ENCODE results near the gene FBXL17.

Gene FBXL17

DNA sequence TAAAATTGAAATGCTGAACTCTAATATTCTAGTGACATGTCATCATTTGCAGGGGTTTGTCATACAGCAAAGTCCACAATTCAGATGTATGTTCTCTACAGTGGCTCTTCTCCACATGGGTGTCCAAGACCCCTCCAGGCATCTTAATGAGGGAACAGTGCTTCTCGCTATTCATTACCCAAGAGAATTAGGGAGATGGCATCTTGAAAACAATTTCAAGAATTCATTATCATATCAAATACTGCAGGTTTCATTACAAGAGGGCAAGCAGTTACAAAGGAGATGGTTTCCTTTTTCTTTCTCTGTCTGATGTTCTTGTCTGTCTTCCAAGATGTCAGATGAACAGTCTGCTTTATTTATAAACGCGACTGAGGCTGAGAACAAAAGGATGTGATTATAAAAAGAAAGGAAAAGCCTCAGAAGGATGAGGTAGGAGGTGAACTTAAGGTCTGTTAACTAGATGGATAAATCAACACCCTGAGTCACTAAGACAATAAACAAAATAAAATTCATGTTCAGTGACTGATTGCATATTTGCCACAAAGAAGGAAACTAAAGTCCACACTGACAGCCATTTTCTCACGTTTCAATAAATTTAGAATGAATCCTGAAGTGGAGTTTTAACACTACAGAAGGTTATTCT is 384.4 kb downstream of the FBXL17 start:
- DNase-seq (ENCODE audit: low spot score) = no peak

DNA sequence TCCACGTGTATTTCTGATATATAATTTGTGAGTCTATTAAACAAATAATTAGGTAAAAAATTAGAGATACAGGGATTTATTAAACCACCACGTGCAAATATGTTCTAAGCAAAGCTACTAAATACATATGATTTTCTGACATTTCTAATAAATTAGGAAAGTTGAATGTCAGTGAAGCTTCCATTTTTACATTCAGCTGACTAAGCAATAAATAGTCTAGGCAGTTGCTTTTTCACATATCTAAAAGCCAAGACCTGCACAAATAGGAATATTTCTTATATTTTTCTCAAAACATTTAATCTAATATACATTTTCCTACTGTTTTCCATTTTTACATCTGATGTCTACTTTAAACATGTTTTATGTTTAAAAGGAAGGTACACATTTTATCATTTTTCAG is 388.6 kb downstream of the FBXL17 start:
- DNase-seq (ENCODE audit: low spot score) = no peak

DNA sequence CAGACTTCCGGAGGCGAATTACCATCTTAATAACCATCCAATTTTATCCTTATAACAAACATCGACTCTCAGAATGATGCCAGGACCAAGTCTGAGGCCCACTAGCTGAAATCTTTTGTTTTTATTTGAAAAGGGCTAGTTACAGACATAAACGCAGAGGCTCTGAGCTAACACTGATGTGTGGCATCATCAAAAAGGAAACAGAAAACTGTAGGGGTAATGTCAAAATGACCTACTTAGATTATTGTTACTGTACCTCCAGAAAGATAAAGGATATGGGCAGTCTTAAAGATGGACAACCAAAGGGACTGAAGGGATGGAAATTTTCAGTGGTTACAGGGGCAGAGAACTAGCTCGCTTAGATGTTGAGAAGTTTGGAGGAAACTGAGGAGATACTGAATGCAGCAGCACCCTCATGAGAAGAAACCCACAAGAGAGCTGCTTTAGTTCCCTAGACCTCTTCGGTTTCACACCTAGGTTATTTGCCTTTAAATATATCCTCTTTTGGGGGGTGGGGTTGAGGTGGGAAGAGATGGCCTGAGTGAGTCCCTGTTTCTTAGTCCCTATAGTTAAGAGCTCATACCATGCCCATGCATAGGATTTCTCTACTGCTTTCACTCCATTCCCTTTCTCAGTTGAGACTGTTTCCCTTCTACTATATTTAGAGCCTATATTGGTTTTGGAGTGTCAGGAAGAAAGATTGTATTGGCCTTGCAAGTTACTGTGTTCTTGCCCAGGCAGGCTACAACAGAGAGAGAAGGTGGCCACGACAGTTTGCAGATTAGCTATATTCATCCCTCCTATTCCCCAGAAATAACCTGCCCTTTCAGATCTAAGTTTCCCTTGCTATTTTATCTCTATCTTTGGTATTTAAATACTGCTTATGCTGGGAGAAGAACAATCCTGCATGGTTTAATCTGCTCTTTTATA is 390.8 kb downstream of the FBXL17 start:
- DNase-seq (ENCODE audit: low spot score) = no peak

DNA sequence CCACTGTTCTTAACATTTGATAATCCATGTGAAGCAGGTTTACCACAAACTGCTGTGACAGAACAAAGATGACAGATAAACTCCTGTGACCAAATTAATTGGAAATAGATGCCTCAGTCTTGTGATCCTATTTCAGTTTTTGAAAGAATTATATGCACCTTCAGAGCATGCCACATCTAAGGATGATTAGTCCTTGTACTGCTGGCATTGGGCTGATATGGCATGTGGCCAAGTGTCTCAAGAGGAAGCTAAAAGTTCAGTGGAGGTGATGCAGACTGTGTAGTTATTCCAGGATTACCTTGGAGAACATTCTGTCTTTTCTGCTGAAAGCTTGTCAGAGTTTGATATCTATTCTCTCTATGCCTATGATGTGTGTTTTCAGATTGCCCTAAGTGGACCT is 396.8 kb downstream of the FBXL17 start:
- DNase-seq (ENCODE audit: low spot score) = no peak

DNA sequence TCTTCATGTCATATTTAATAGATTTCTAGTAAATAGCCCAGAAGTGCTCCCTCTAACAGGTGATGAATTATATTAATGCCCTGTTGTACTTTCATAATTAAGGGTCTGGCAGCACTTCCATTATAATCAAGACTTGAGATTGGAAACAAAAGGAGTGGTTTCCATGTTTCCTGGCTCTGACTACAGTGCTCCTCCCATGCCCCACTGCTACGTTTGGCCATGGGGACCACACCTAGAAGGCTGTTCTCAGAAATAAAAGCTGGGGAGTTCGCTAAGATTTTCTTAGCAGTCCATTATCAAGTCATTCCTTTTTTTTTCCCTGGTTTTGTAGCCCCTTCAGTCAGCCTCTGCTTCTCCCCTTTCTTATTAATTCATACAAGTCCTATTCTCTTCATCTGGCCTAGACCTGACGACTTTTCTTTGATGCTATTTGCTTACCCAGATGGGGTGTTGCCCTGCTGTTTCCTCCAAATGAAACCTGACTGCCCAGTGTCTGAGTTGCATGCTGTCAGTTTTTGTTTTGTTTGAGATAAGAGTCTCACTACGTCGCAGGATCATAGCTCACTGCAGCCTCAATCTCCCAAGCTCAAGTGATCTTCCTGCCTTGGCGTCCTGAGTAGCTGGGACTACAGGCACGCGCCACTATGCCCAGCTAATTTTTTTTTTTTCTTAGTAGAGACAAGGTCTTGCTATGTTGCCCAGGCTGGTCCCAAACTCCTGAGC is 399.0 kb downstream of the FBXL17 start:
- DNase-seq (ENCODE audit: low spot score) = no peak

DNA sequence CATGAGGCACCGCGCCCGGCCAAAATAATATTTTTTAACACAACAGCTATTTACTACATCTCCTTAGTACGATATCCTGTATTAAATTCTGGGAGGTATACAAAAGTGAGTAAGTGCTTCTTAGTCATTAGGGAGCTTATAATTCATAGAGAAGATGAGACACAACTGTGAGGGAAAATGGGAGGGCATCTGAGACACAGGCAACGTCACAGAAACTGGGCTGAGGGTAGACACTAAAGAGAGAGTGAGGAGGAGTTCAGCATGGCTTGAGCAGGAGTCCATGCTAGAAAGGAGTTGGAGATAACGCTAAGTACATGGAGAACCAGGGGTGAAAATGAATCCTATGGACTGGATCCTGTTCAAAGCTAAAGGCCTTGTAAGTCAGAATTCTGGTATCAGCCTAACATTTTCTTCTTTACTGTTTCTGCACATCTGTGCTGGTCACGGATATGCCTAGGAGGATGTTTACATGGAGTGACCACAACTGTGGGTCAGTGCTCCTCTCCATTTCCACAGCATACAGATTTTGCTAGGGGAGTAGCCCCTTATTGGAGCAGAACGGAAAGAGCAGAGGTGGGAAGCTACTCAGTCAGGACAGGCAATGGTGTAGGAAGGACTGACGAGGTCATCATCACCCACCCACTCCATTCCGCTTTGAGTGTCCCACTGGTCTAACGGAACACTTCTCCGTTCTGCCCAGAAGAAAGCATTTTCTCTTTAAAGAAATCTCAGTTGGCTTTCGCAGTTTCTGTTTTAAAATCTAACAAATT is 400.8 kb downstream of the FBXL17 start:
- DNase-seq (ENCODE audit: low spot score) = no peak

DNA sequence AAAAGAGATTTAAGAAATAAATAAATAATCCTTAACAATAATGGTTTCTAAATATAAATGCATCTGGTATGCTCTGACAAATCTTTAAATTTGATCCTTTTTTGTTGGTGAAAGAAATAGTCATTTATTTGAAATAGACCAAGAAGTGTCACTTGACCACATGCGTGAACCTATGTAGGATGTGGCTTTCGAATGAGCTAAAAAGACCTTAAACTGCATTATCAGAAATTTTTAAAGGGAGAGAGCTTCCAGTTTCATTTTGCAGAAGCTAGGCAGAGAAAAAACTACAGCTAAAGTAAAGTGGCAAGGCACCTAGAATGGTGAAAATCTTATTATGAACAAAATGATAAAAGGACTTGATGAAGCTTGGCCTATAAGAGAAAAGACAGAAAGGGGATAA is 402.0 kb downstream of the FBXL17 start:
- no peak for DNase-seq (ENCODE audit: low spot score)

DNA sequence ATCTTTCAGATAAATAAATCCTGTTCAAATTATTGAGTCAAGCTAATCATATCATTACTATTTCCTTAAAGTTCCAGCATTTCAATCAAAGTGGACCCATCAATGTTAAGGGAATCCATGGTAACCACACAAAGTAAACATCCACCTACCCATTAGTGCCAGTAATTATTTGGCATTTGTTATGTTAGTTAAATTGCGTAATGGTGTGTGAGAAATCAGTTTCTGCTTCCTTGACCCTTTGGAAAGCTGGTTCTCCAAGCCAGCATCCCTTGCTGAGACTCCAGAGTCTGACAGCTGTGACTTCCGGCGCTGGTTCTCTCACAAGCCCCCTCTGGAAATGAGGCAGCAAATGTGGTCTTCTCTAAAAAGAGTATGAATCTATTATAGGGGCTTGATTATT is 402.6 kb downstream of the FBXL17 start:
- no peak for DNase-seq (ENCODE audit: low spot score)

DNA sequence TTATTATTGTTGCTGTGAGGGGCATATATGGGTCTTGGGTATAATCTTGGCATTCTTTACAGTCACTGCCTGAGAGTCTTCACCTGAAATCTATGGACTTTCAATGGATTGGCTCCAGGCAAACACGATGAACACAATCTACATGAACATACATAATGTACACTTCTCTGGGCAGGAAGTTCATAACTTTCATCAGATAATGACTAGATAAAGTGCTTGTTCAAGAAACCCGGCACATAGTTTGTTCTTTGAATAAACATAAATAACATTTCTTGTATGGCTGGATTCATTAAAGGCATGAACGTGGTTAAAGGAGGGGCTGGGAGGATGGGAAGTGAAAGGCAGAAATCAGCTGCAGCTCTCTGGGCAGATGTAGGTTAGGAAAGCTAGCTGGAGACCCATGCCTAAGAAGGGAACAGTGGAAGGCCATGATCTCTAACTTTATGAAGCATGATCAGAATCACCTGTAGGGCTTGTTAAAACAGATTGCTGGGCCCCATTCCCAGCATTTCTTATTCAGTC is 404.3 kb downstream of the FBXL17 start:
- no peak for DNase-seq (ENCODE audit: low spot score)

DNA sequence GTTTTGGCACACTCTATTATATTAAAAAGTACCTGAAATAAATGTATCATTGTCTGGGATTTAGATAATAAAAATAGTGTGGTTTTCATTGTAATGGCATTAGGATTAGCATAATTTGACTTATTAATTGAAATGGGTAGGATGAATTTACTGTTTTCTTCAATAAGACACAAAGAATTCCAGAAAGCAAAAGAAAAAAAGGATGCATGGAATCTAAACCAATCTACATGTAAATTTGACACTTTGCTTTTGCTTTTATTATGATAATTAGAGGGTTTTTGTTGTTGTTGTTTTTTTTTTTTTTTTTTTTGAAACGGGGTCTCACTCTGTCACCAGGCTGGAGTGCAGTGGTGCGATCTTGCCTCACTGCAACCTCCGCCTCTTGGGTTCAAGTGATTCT is 406.3 kb downstream of the FBXL17 start:
- no peak for DNase-seq (ENCODE audit: low spot score)

DNA sequence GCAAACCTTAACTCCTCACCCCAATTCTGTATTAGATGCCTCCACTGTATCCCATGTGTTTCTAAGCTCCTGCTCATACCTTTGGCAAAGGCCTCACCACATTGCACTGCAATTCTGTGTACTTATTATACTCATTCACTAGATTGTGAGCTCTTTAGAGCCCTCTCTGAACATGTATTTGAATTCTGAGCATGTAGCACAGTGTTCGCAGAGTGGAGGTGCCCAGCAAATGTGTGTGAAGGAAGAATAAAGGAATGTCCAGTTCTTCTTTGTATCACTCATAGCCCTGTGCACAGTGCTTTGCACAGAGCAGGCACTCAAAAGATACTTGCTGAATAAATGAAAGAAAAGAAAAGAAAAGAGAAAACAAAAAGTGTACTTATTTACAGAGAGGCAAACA is 410.1 kb downstream of the FBXL17 start:
- no peak for DNase-seq (ENCODE audit: low spot score)

DNA sequence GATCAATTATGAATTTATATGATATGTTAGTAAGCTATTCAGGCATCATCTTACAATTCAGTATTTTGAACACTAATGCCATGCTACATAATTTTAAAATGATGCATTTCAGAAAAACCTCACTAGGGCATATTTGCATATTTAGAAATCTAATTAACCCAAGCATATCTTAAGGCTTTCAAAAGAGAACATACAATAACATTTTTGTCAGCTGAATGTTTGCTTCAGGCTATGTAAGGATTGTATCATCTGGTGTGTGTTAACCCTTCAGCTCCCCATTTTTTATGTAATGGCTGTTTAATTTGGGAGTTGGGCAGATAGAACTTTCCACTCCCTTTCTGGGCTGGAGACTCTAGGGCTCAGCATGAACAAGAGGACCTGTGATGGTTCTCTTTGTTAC is 412.1 kb downstream of the FBXL17 start:
- no peak for DNase-seq (ENCODE audit: low spot score)

DNA sequence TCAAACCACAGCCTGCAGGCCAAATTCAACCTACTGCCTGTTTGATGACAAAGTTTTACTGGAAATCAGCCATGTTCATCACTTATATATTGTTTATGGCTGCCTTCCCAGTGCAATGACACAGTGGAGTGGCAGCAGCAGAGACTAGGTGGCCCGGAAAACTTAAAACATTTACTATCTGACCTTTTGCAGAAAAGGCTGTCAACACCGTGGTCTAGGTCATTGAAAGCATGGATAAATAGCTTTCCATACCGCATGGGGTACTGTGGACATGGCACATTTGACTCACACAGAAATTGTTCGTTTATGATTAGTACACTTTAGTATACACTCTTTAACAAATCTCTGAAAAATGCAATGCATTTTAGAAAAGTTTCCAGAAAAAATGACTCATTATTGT is 412.9 kb downstream of the FBXL17 start:
- no peak for DNase-seq (ENCODE audit: low spot score)

DNA sequence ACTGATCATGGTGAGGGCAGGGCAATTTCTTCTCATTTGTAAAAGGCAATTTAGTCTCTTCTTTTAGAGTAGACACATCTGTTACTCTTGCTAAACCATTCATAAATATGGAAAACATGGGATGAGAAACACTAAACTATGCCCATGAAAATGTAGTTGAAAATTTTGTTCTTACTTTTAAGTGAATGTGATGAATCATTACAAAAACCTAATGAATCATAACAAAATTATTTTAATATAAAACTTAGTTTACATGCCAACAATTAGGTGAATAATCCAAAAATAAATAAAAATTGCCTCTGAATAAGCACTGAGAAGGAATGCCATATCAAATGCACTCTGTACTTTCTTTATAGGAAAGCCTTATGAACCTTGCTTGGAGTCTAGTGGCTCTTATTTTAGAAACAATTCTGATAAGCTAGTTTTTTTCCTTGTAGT is 413.5 kb downstream of the FBXL17 start:
- DNase-seq (ENCODE audit: low spot score) = no peak

DNA sequence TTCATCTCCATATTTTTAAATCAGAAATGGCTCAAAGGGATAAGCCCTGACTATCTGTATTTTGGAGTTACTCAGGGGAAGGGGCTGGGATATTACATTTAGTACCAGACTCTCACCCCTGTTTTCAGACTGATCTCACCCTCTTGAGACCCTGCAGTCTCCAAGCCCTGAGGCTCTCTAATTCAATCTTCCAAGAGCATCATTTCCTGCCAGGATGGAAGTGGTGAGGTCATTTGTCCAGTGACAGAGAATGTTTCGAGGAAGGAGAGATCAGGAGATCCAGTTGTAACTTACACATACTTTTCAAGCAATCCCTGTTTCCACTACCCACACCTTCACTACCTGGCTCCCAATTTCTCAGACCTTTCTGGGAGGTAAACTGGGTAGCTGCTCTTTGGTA is 415.7 kb downstream of the FBXL17 start:
- DNase-seq (ENCODE audit: low spot score) = no peak

DNA sequence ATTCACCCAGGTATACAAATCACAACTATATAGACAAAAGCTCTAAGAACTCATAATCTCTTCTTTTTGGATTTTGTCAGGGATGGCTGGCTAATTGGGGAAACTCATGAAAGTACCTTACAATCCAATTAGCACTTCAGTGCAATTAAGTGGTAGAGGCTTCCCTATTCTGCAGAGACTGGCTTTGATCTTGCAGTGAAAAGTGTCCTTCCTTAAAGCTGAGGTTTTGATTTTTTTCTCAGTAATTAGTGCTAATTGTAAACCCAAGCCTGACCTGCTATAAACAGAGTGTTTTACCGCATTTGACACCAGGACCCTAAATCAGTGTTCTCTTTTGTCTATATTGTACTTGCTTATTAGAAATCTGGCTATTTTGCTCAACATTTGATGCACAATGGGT is 417.2 kb downstream of the FBXL17 start:
- no peak for DNase-seq (ENCODE audit: low spot score)

DNA sequence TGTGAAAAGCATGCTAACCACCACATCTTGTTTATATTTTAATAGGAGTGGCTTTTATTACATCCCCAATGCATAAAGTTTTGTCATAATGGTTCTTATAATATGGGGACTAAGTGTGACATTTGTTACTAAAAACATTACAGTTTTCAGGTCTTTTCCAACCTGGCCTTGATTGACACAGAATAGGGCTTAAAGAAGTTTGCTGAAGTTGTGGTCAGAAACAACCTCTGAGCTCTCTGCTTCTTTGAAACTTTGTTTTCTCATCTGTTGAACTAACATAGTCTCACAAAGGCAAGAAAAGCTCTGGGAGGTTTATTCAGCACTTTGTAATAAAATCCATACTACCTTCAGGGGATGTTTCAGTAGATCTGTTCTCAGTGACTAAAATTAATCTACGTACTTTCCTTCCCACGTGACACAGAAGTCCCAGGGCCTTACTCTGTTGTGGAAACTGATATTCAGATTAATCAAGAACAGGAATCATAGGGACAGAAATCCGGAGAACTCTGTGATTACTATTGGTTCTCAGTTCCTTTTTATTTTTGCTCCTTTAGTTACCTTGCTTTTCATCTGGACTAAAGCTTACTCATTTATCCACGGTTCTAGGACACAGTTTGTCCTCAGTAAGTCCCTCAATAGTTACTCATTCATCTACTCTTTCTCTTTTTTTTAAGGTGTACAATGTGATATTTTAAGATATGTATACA is 422.2 kb downstream of the FBXL17 start:
- DNase-seq (ENCODE audit: low spot score) = no peak

DNA sequence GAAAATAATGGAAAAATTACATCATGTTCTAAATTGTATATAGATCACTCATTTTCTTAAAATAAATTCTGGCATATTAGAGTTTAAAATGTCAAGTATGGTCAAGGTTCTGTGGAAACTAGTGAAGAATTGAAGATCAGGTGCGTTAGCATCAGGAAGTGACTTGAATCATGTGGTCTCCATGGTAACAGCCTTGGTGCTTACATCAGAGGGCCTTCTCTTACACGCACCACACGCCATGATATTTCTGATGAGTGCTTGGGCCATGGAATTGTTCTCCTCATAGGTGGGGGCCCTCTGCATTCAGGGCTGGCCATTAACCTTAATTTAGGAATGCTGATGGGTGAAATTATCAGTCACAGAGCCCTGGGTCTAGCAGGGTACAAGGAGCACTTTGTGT is 423.0 kb downstream of the FBXL17 start:
- DNase-seq (ENCODE audit: low spot score) = no peak

DNA sequence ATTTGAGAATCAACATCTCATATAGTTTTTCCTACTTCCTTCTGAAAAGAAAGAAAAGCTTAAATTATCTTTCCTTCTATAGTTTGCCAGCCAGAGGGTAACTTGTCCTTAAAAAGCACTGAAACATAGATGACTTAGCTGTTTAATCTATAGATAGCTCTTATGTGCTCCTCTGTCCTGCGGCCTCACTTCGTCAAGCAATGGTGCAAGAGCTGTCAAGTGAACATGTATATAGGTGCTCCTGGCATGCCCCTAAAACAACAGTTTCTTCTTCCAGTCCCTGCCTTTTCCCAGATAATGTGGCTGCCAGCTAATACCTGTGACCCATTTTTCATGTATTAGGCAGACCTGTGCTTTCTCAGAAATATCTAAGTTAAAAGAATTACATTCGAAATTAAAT is 423.5 kb downstream of the FBXL17 start:
- DNase-seq (ENCODE audit: low spot score) = no peak

DNA sequence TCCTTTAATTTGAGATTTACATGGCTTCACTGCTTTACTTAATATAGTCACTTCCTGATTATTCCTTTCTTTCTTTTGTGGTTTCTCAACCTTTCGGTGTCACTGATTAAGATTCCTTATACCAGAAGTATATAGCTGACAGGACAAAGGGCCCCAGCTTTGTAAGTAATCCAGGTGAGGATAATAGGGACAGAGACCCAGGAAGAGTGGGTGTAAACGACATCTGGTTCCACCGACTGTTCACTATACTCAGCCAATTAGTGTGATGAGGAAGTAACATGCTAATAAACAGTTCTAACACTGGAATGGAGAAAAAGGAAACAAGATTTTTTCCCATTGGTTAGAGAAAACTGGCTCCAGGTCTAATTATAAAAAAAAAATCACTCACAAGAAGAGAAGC is 424.8 kb downstream of the FBXL17 start:
- no peak for DNase-seq (ENCODE audit: low spot score)

DNA sequence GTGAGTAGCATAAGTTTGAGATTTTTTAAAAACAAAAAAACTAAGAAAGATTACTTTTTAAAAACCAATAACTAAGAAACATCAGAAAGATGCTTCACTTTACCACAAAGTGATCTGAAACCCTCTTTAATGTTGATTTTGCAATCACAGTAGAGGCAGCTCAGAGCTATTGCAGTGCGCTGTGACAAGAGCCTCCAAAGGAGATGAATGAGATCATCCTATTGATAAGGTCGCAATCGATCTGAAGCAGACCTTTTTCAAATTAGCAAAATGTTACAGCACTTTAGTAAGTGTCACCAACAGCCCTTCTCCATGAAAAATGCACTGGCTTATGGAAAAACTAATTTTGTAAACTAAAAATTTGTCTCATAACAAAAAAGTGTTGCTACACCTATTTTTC is 426.6 kb downstream of the FBXL17 start:
- no peak for DNase-seq (ENCODE audit: low spot score)

All from COLO829 (cell line).